H9 (cell line): ENCODE measurements around the gene NPM3. TPM values are rescaled to one million over a fixed set of nuclear protein-coding genes. Genes with fewer than 3 reads are reported as not detected.

ENCODE experiments used
- DNase-seq: peaks from one replicate; pipeline ENCODE4 v3.0.0-alpha.2; 2017
- H2AFZ ChIP-seq: one replicate; pipeline ENCODE4 v1.6.1; 2013; ENCODE audit warnings: mild to moderate bottlenecking, low read length, control low read depth, moderate library complexity
- H2AK5ac ChIP-seq: 2 replicates; pipeline ENCODE4 v1.6.1; 2013; ENCODE audit warnings: low read length, control low read depth, mixed read lengths; ENCODE audit not compliant: insufficient read length
- H2BK120ac ChIP-seq: one replicate; pipeline ENCODE4 v1.6.1; 2013; ENCODE audit warnings: low read depth, mild to moderate bottlenecking, low read length, control low read depth, inconsistent platforms; ENCODE audit not compliant: poor library complexity, severe bottlenecking
- H2BK12ac ChIP-seq: 2 replicates; pipeline ENCODE4 v1.6.1; 2013; ENCODE audit warnings: low read length, control low read depth, mixed read lengths, low read depth; ENCODE audit not compliant: insufficient read length
- H2BK15ac ChIP-seq: 2 replicates; pipeline ENCODE4 v1.6.1; 2013; ENCODE audit warnings: low read depth, low read length, control low read depth
- H2BK20ac ChIP-seq: one replicate; pipeline ENCODE4 v1.6.1; 2013; ENCODE audit warnings: low read depth, mild to moderate bottlenecking, low read length, control low read depth, inconsistent platforms; ENCODE audit not compliant: poor library complexity, severe bottlenecking
- H2BK5ac ChIP-seq: 2 replicates; pipeline ENCODE4 v1.6.1; 2013; ENCODE audit warnings: low read length, control low read depth, mixed read lengths; ENCODE audit not compliant: insufficient read length
- H3K14ac ChIP-seq: 2 replicates; pipeline ENCODE4 v1.6.1; 2013; ENCODE audit warnings: low read length, control low read depth; ENCODE audit not compliant: insufficient read depth
- H3K18ac ChIP-seq: 2 replicates; pipeline ENCODE4 v1.6.1; 2013; ENCODE audit warnings: low read depth, mild to moderate bottlenecking, mixed read lengths, low read length, control low read depth; ENCODE audit not compliant: insufficient read length
- H3K23ac ChIP-seq: 2 replicates; pipeline ENCODE4 v1.6.1; 2013; ENCODE audit warnings: low read length, control low read depth, mixed read lengths, low read depth; ENCODE audit not compliant: insufficient read length
- H3K23me2 ChIP-seq: 2 replicates; pipeline ENCODE4 v1.6.1; 2013; ENCODE audit warnings: low read depth, mild to moderate bottlenecking, mixed read lengths, low read length, control low read depth; ENCODE audit not compliant: insufficient read length, poor library complexity, severe bottlenecking
- H3K27ac ChIP-seq: 2 replicates; pipeline ENCODE4 v1.5.1; 2013; ENCODE audit warnings: low read length, control low read depth, mixed read lengths, low read depth; ENCODE audit not compliant: insufficient read length
- H3K27me3 ChIP-seq: 2 replicates; pipeline ENCODE4 v1.6.1; 2013; ENCODE audit warnings: low read length, control low read depth, inconsistent platforms; ENCODE audit not compliant: insufficient read depth
- H3K4ac ChIP-seq: 2 replicates; pipeline ENCODE4 v1.6.1; 2013; ENCODE audit warnings: low read depth, mild to moderate bottlenecking, control low read depth, inconsistent platforms, low read length, moderate library complexity
- H3K4me1 ChIP-seq: 2 replicates; pipeline ENCODE4 v1.6.1; 2013; ENCODE audit warnings: low read length, control low read depth, inconsistent platforms; ENCODE audit not compliant: insufficient read depth
- H3K4me2 ChIP-seq: 2 replicates; pipeline ENCODE4 v1.6.1; 2013; ENCODE audit warnings: low read length, control low read depth, mixed read lengths; ENCODE audit not compliant: insufficient read length, insufficient read depth
- H3K56ac ChIP-seq: 2 replicates; pipeline ENCODE4 v1.6.1; 2013; ENCODE audit warnings: low read depth, mild to moderate bottlenecking, mixed read lengths, low read length, control low read depth; ENCODE audit not compliant: insufficient read length
- H3K79me1 ChIP-seq: 2 replicates; pipeline ENCODE4 v1.6.1; 2013; ENCODE audit warnings: low read depth, mild to moderate bottlenecking, moderate library complexity, low read length, control low read depth, inconsistent platforms; ENCODE audit not compliant: insufficient read depth, poor library complexity, severe bottlenecking
- H3K79me2 ChIP-seq: 2 replicates; pipeline ENCODE4 v1.6.1; 2013; ENCODE audit warnings: low read length, control low read depth, inconsistent platforms; ENCODE audit not compliant: insufficient read depth
- H3K9ac ChIP-seq: 2 replicates; pipeline ENCODE4 v1.6.1; 2013; ENCODE audit warnings: low read length, control low read depth, mixed read lengths; ENCODE audit not compliant: insufficient read length; ENCODE audit errors: extremely low read depth
- H3K9me3 ChIP-seq: one replicate; pipeline ENCODE4 v1.6.1; 2013; ENCODE audit warnings: low read depth, low read length, inconsistent platforms; ENCODE audit not compliant: control insufficient read depth
- H3T11ph ChIP-seq: one replicate; pipeline ENCODE4 v1.6.1; 2013; ENCODE audit warnings: mild to moderate bottlenecking, low read length, control low read depth, inconsistent platforms
- H4K20me1 ChIP-seq: one replicate; pipeline ENCODE4 v1.6.1; 2013; ENCODE audit not compliant: control insufficient read depth, insufficient read length, insufficient read depth
- H4K5ac ChIP-seq: 2 replicates; pipeline ENCODE4 v1.6.1; 2013; ENCODE audit warnings: low read depth, mild to moderate bottlenecking, mixed read lengths, low read length, control low read depth; ENCODE audit not compliant: insufficient read length
- H4K8ac ChIP-seq: replicated peaks from 2 replicates; pipeline ENCODE4 v1.6.1; 2013; ENCODE audit warnings: low read length, control low read depth, mixed read lengths, low read depth; ENCODE audit not compliant: insufficient read length
- H4K91ac ChIP-seq: 2 replicates; pipeline ENCODE4 v1.6.1; 2013; ENCODE audit warnings: low read depth, mild to moderate bottlenecking, moderate library complexity, mixed read lengths, low read length, control low read depth; ENCODE audit not compliant: insufficient read length
- H3K27ac Mint-ChIP-seq, 3 experiments: 2 replicates in 2 of 3; 3 replicates in 1 of 3; pipeline ENCODE4 v1.8.0; 2020 to 2021; ENCODE audit warnings: mixed read lengths in 3 of 3, mild to moderate bottlenecking in 1 of 3, moderate library complexity in 1 of 3
- H3K27me3 Mint-ChIP-seq: 2 replicates; pipeline ENCODE4 v1.8.0; 2021; ENCODE audit warnings: low read depth, mild to moderate bottlenecking, moderate library complexity, mixed read lengths
- H3K36me3 Mint-ChIP-seq, 3 experiments: 2 replicates in 2 of 3; 3 replicates in 1 of 3; pipeline ENCODE4 v1.8.0; 2020 to 2021; ENCODE audit warnings: low read depth in 3 of 3, mixed read lengths in 3 of 3; ENCODE audit not compliant: insufficient read depth in 1 of 3
- H3K4me1 Mint-ChIP-seq, 2 experiments: 2 replicates each; pipeline ENCODE4 v1.8.0; 2020; ENCODE audit warnings: mixed read lengths in 2 of 2
- H3K4me3 Mint-ChIP-seq, 2 experiments: 2 replicates in 1 of 2; 3 replicates in 1 of 2; pipeline ENCODE4 v1.8.0; 2020 to 2021; ENCODE audit warnings: mild to moderate bottlenecking in 2 of 2, mixed read lengths in 2 of 2, moderate library complexity in 1 of 2
- H3K9me3 Mint-ChIP-seq, 2 experiments: 2 replicates in 1 of 2; 3 replicates in 1 of 2; pipeline ENCODE4 v1.8.0; 2020; ENCODE audit warnings: mild to moderate bottlenecking in 2 of 2, mixed read lengths in 2 of 2, moderate library complexity in 1 of 2
- CTCF ChIP-seq: fragments of 200-600 bp; sonication (generic); conservative IDR thresholded peaks from 3 replicates; pipeline ENCODE4 v1.8.0; 2021; ENCODE audit warnings: antibody characterized with exemption, mild to moderate bottlenecking
- WGBS: extraction: QIAGEN DNeasy Blood & Tissue Kit; methylation state at CpG from one replicate; pipeline ENCODE4 v1.1.7; 2013; ENCODE audit warnings: missing lambda C conversion rate, low lambda C conversion rate, mixed read lengths; ENCODE audit not compliant: insufficient read length; ENCODE audit errors: extremely low coverage; 5-methylcytosine and 5-hydroxymethylcytosine counted together
- total RNA-seq: library from RNA; stranded (reverse); gene quantifications from 2 replicates; pipeline ENCODE4 v1.2.1, GENCODE V29; 2021

NPM3 gene
- total RNA-seq, 1 experiment from 2014 or later: 133 TPM

GRCh38 chr10:101780818-101781654 is 2.2 kb downstream of the NPM3 start:
- no peak overlapping the region for H4K8ac ChIP-seq
- H4K5ac ChIP-seq: no peak overlapping the region
- H3K23ac ChIP-seq: no peak overlapping the region
- no peak overlapping the region for H3K56ac ChIP-seq
- no peak overlapping the region for H2BK120ac ChIP-seq
- Mint-ChIP-seq H3K4me3 (peak overlapping the region; percentile 100; a peak in 3 of 5 replicates), H3K36me3 (peaks cover 8 to 25% (median 10%) of the 10 kb centered on the region in 3 experiments), H3K4me1 (peaks cover 41 to 62% of the 10 kb centered on the region in 2 experiments), H3K27ac (peak overlapping the region in 1 of 3 experiments; percentile 79; a peak in 1 of 7 replicates), H3K9me3 (no peaks in the 10 kb centered on the region; a peak in 1 of 5 replicates), H3K27me3 (peaks cover 31% of the 10 kb centered on the region)
- DNase-seq: peak; percentile 80
- H3K79me1 ChIP-seq: no peaks in the 10 kb centered on the region
- no peak overlapping the region for H2AK5ac ChIP-seq
- peaks cover 21% of the 10 kb centered on the region; the same call in 1 of the 2 replicates for H3K27me3 ChIP-seq
- no peak overlapping the region for H3K27ac ChIP-seq
- peaks cover 5% of the 10 kb centered on the region; the same call in 1 of the 2 replicates for H3K4me1 ChIP-seq
- H3K18ac ChIP-seq: no peak overlapping the region
- H3K9me3 ChIP-seq: no peaks in the 10 kb centered on the region
- H3K23me2 ChIP-seq: peaks cover 31% of the 10 kb centered on the region
- TF ChIP-seq CTCF: peak; percentile 97
- no peak overlapping the region for H3T11ph ChIP-seq
- no peak overlapping the region for H4K91ac ChIP-seq
- H3K14ac ChIP-seq: no peak overlapping the region
- no peak overlapping the region for H3K4ac ChIP-seq
- H2BK15ac ChIP-seq: no peak overlapping the region
- peaks cover 2% of the 10 kb centered on the region; the same call in 1 of the 2 replicates for H3K79me2 ChIP-seq
- H2AFZ ChIP-seq: no peak overlapping the region
- no CpG with 5 or more reads among the region's 14 CpGs for WGBS
- H2BK20ac ChIP-seq: no peak overlapping the region
- H2BK5ac ChIP-seq: no peak overlapping the region
- H4K20me1 ChIP-seq: peaks cover 2% of the 10 kb centered on the region
- H3K4me2 ChIP-seq: peak overlapping the region; percentile 98
- no peak overlapping the region for H2BK12ac ChIP-seq
- H3K9ac ChIP-seq: no peak overlapping the region
